ENCODE results near the gene TUBGCP2. TPM values are rescaled to one million over a fixed set of nuclear protein-coding genes. Genes with fewer than 3 reads are reported as not detected.

Gene TUBGCP2
- total RNA-seq, 2 experiments from 2014 or later, result 52.3 to 58.2 TPM

- no peaks in the 10 kb centered on the region for H3K9me3 Mint-ChIP-seq
- no peaks in the 10 kb centered on the region for H3K36me3 Mint-ChIP-seq (ENCODE audit: low read depth)
- no peak for DNase-seq
- CTCF ChIA-PET, result interaction anchor here (1.1 kb wide), 1 partner anchor 59 kb away, joined by 4 read pairs; no protein-coding TSS in a partner anchor
- peaks cover 3% of the 10 kb centered on the region for H3K4me1 Mint-ChIP-seq
- no peak overlapping the region for H3K27ac Mint-ChIP-seq
- H3K27me3 Mint-ChIP-seq, result peaks cover 23% of the 10 kb centered on the region
- H3K4me3 Mint-ChIP-seq, result no peak overlapping the region
- POLR2A ChIA-PET, result no interaction called here
Observed at GRCh38 chr10:133337370-133337725, 28.7 kb upstream of the TUBGCP2 start.

- CTCF ChIA-PET, result interaction anchor here (0.6 to 1.1 kb wide), 2 partner anchors 58 to 293 kb away, joined by 3 to 4 read pairs; no protein-coding TSS in a partner anchor
- H3K27ac Mint-ChIP-seq, result no peak within 1 kb of the TSS
- H3K9me3 Mint-ChIP-seq, result no peaks in the 10 kb centered on the region
- H3K4me1 Mint-ChIP-seq, result peaks cover 3% of the 10 kb centered on the region
- peaks cover 25% of the 10 kb centered on the region for H3K27me3 Mint-ChIP-seq
- H3K36me3 Mint-ChIP-seq (ENCODE audit: low read depth), result no peaks in the 10 kb centered on the region
- POLR2A ChIA-PET, result interaction anchor here (0.6 to 1.3 kb wide), 2 partner anchors 12 to 21 kb away, joined by 3 read pairs; no protein-coding TSS in a partner anchor
- H3K4me3 Mint-ChIP-seq, result peak within 1 kb of the TSS; percentile 32
- DNase-seq, result peak; percentile 86
Observed at GRCh38 chr10:133336577-133337369, 28.1 kb upstream of the TUBGCP2 start, which contains the start of gene CALY. Gene CALY, minus strand, starts transcription at chr10:133336896. Its CDS starts 7,907 bp downstream, at chr10:133328989.

DNA sequence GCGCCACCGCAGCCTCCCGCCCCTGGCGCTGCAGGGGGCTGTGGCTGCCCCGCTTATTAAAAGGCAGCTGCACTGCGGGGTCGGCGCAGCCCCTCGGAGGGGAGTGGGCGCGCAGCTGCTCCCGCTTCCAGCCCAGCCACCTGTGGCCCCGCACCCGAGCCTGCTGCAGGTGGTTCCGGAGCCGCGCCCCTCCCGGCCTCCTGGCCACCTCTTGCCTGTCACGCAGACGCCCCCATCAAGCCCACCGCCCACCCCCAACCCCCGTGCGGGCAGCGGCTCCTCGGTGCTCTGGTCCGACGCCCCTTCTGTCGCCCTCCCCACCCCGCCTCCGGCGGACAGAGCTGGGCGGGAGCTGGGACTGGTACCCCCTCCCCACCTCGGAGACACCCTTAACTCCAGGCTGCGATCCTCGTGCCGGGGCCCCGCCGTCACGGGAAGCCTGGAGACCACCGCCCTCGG is 27.5 kb upstream of the TUBGCP2 start:
- no peaks in the 10 kb centered on the region for H3K36me3 Mint-ChIP-seq (ENCODE audit: low read depth)
- no peak overlapping the region for H3K4me3 Mint-ChIP-seq
- peaks cover 3% of the 10 kb centered on the region for H3K4me1 Mint-ChIP-seq
- CTCF ChIA-PET, result interaction anchor here (1.1 kb wide), 1 partner anchor 58 kb away, joined by 4 read pairs; no protein-coding TSS in a partner anchor
- peaks cover 31% of the 10 kb centered on the region for H3K27me3 Mint-ChIP-seq
- POLR2A ChIA-PET, result interaction anchor here (1.3 kb wide), 1 partner anchor 21 kb away, joined by 3 read pairs; no protein-coding TSS in a partner anchor
- no peak for DNase-seq
- no peaks in the 10 kb centered on the region for H3K9me3 Mint-ChIP-seq
- no peak overlapping the region for H3K27ac Mint-ChIP-seq

GRCh38 chr10:133335246-133336117 is 26.8 kb upstream of the TUBGCP2 start:
- CTCF ChIA-PET, result interaction anchor here (0.7 kb wide), 1 partner anchor 63 kb away, joined by 3 read pairs; no protein-coding TSS in a partner anchor
- POLR2A ChIA-PET, result interaction anchor here (1.3 kb wide), 1 partner anchor 22 kb away, joined by 3 read pairs; no protein-coding TSS in a partner anchor
- no peak overlapping the region for H3K4me3 Mint-ChIP-seq
- peak; percentile 77 for DNase-seq
- peaks cover 37% of the 10 kb centered on the region for H3K27me3 Mint-ChIP-seq
- H3K4me1 Mint-ChIP-seq, result peaks cover 3% of the 10 kb centered on the region
- H3K27ac Mint-ChIP-seq, result no peak overlapping the region
- no peaks in the 10 kb centered on the region for H3K36me3 Mint-ChIP-seq (ENCODE audit: low read depth)
- H3K9me3 Mint-ChIP-seq, result no peaks in the 10 kb centered on the region

DNA sequence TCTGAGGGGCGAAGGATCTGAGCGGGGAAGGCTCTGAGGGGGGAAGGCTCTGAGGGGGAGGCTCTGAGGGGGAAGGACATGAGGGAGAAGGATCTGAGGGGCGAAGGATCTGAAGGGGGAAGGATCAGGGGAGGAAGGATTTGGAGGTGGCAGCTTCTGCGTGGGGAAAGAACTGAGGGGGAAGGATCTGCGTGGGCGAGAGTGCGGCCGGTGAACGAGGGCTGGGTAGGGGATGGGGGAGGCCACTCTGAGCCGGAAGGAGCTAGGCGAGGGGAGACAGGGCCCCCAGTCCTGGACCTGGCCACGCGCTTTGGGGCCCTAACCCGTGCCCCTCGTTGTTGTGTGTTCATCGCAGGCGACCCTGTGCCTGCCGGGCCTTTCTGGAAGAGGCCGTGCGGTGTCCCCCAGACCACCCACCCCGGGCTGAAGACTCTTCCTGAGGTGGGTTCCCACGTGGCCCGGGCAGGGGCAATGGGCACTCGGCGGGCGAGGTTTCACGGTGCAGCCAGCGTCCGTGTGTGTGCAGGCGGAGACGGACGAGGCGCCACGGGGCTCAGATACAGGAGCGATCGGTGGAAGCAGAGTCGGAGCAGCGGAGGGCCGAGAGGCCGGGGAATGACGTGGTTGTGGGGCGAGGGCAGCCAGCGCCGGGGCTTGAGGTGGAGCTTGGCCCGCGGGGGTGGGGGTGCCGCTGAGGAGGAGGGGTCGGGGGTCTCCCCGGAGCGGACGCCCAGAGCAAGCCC is 26.0 kb upstream of the TUBGCP2 start:
- CTCF ChIA-PET, result interaction anchor here (0.7 kb wide), 1 partner anchor 64 kb away, joined by 3 read pairs; no protein-coding TSS in a partner anchor
- Mint-ChIP-seq H3K4me1 (peaks cover 7% of the 10 kb centered on the region), H3K36me3 (ENCODE audit: low read depth) (no peaks in the 10 kb centered on the region), H3K27me3 (peaks cover 40% of the 10 kb centered on the region), H3K9me3 (no peaks in the 10 kb centered on the region), H3K27ac (no peak overlapping the region), H3K4me3 (peak overlapping the region; percentile 30)
- POLR2A ChIA-PET, result no interaction called here
- no peak for DNase-seq

DNA sequence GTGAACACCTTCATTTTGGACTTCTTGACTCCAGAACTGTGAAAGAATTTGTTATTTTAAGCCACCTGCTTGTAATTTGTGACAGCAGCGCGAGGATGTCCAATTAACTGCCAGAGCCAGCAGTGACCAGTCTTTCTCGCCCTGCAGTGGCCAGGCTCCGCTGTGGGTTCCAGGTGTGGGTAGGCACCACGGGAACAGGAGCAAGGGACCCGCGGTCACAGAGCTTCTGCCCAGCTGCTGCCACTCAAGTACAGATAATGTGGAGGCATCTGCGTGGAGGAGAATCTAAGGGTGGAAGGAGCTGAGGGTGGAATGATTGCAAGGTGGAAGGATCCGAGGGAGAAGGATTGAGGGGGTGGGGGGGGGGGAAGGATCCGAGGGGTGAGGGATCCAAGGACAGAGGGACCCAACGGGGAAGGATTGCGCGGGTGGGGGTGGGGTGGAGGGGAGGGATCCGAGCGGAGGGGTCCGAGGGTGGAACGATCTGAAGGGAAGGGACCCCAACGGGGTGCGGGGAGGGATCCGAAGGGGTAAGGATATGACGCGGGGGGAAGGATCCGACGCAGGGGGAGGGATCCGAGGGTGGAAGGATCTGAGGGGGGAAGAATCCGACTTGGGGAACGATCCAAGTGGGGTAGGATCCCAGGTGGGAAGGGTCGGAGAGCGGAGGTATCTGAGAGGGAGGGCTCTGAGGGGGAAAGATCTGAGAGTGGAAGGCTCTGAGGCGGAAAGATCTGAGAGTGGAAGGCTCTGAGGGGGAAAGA is 24.4 kb upstream of the TUBGCP2 start:
- ChIA-PET CTCF (interaction anchor here (0.7 kb wide), 1 partner anchor 12 kb away, joined by 4 read pairs; no protein-coding TSS in a partner anchor), POLR2A (no interaction called here)
- Mint-ChIP-seq H3K27me3 (peaks cover 51% of the 10 kb centered on the region), H3K4me3 (no peak overlapping the region), H3K9me3 (no peaks in the 10 kb centered on the region), H3K4me1 (peaks cover 9% of the 10 kb centered on the region), H3K36me3 (ENCODE audit: low read depth) (no peaks in the 10 kb centered on the region), H3K27ac (no peak overlapping the region)
- DNase-seq, result no peak

- H3K4me1 Mint-ChIP-seq, result peaks cover 11% of the 10 kb centered on the region
- ChIA-PET CTCF (interaction anchor here (0.5 to 3.0 kb wide), 38 partner anchors 9 to 804 kb away, joined by 3 to 18 read pairs (median 4); partner anchors contain the start of genes ECHS1, FUOM and PRAP1), POLR2A (interaction anchor here (1.2 to 2.8 kb wide), 2 partner anchors 60 to 76 kb away, joined by 4 to 8 read pairs; no protein-coding TSS in a partner anchor)
Observed at GRCh38 chr10:133329491-133330202, 21.0 kb upstream of the TUBGCP2 start.

GRCh38 chr10:133328358-133329343 is 20.0 kb upstream of the TUBGCP2 start:
- no peaks in the 10 kb centered on the region for H3K9me3 Mint-ChIP-seq
- no peak overlapping the region for H3K4me3 Mint-ChIP-seq
- POLR2A ChIA-PET, result interaction anchor here (1.2 to 2.8 kb wide), 3 partner anchors 21 to 77 kb away, joined by 4 to 8 read pairs (median 5); no protein-coding TSS in a partner anchor
- no peak overlapping the region for H3K27ac Mint-ChIP-seq
- H3K4me1 Mint-ChIP-seq, result peaks cover 11% of the 10 kb centered on the region
- DNase-seq, result no peak
- peaks cover 66% of the 10 kb centered on the region for H3K27me3 Mint-ChIP-seq
- CTCF ChIA-PET, result interaction anchor here (0.5 to 3.0 kb wide), 31 partner anchors 8 to 227 kb away, joined by 3 to 18 read pairs (median 4); partner anchors contain the start of genes ECHS1 and FUOM
- H3K36me3 Mint-ChIP-seq (ENCODE audit: low read depth), result no peaks in the 10 kb centered on the region

More at GRCh38 chr10:133329491-133330202, 21.0 kb upstream of the TUBGCP2 start:
- H3K9me3 Mint-ChIP-seq, result no peaks in the 10 kb centered on the region
- peak; percentile 85 for DNase-seq
- no peaks in the 10 kb centered on the region for H3K36me3 Mint-ChIP-seq (ENCODE audit: low read depth)
- no peak overlapping the region for H3K4me3 Mint-ChIP-seq
- no peak overlapping the region for H3K27ac Mint-ChIP-seq
- H3K27me3 Mint-ChIP-seq, result peaks cover 68% of the 10 kb centered on the region

- DNase-seq, result no peak
- no peaks in the 10 kb centered on the region for H3K36me3 Mint-ChIP-seq (ENCODE audit: low read depth)
- H3K27me3 Mint-ChIP-seq, result peaks cover 61% of the 10 kb centered on the region
- no peak overlapping the region for H3K27ac Mint-ChIP-seq
- CTCF ChIA-PET, result interaction anchor here (0.8 to 3.0 kb wide), 2 partner anchors 110 to 184 kb away, joined by 4 to 18 read pairs; no protein-coding TSS in a partner anchor
- no peak overlapping the region for H3K4me3 Mint-ChIP-seq
- H3K9me3 Mint-ChIP-seq, result no peaks in the 10 kb centered on the region
- POLR2A ChIA-PET, result interaction anchor here (1.2 to 2.8 kb wide), 2 partner anchors 20 to 62 kb away, joined by 5 to 8 read pairs; no protein-coding TSS in a partner anchor
- peaks cover 11% of the 10 kb centered on the region for H3K4me1 Mint-ChIP-seq
Observed at GRCh38 chr10:133327651-133328357, 19.1 kb upstream of the TUBGCP2 start.
